IMR-90 (cell line): ENCODE data around the gene SEZ6L2. TPM values are rescaled to one million over a fixed set of nuclear protein-coding genes. Genes with fewer than 3 reads are reported as not detected.

Experiments used
- ATAC-seq: fragments of 200-7000 bp; cut with Tn5 transposase; 2 replicates; pipeline ENCODE4 v1.9.1; 2020; ENCODE audit warnings: low read depth, mild to moderate bottlenecking, moderate library complexity
- BruUV-seq: library from RNA; stranded (reverse); fragments of 400-500 nt; replicated peaks from 2 replicates; lab custom pipeline; 2021; lab: Mats Ljungman, UMichigan
- CTCF ChIA-PET: fragments of 300-600 bp; formaldehyde crosslinking; extraction: SDS; loops from one replicate; lab custom pipeline; 2021; ENCODE audit warnings: antibody characterized with exemption; lab: Yijun Ruan, JAX
- POLR2A ChIA-PET: fragments of 300-600 bp; sonication (Branson Sonifier 250); formaldehyde crosslinking; loops from one replicate; lab custom pipeline; 2022; ENCODE audit warnings: antibody characterized with exemption; ENCODE audit not compliant: unreplicated experiment; lab: Charles Lee
- DNase-seq: peaks from one replicate; pipeline ENCODE4 v3.0.0; 2013
- H2AFZ ChIP-seq: replicated peaks from 2 replicates; pipeline ENCODE3; 2013; ENCODE audit warnings: low read length, mild to moderate bottlenecking; ENCODE audit not compliant: poor library complexity
- H2AK5ac ChIP-seq: 2 replicates; pipeline ENCODE4 v1.6.1; 2013; ENCODE audit warnings: low read depth, low read length, inconsistent platforms
- H2AK9ac ChIP-seq: replicated peaks from 2 replicates; pipeline ENCODE3; 2013; ENCODE audit warnings: mild to moderate bottlenecking, low read depth, low read length, moderate library complexity; ENCODE audit not compliant: poor library complexity
- H2BK120ac ChIP-seq: 2 replicates; pipeline ENCODE4 v1.6.1; 2013; ENCODE audit warnings: low read depth, low read length, inconsistent platforms
- H2BK15ac ChIP-seq: 3 replicates; pipeline ENCODE4 v1.6.1; 2013; ENCODE audit warnings: low read depth, low read length, inconsistent platforms
- H2BK20ac ChIP-seq: 2 replicates; pipeline ENCODE4 v1.6.1; 2013; ENCODE audit warnings: low read depth, mild to moderate bottlenecking, inconsistent platforms, low read length, moderate library complexity
- H2BK5ac ChIP-seq: 2 replicates; pipeline ENCODE4 v1.6.1; 2013; ENCODE audit warnings: mild to moderate bottlenecking, low read depth, low read length, inconsistent platforms; ENCODE audit not compliant: poor library complexity, severe bottlenecking
- H3K14ac ChIP-seq: replicated peaks from 2 replicates; pipeline ENCODE4 v1.6.1; 2013; ENCODE audit warnings: low read depth, low read length, inconsistent platforms
- H3K18ac ChIP-seq: 2 replicates; pipeline ENCODE4 v1.6.1; 2013; ENCODE audit warnings: low read depth, low read length, control low read depth
- H3K23ac ChIP-seq: 2 replicates; pipeline ENCODE4 v1.6.1; 2013; ENCODE audit warnings: low read depth, low read length, inconsistent platforms
- H3K27ac ChIP-seq: 2 replicates; pipeline ENCODE4 v1.5.1; 2013; ENCODE audit warnings: mild to moderate bottlenecking, control low read depth, low read length; ENCODE audit not compliant: insufficient read depth
- H3K27me3 ChIP-seq: 2 replicates; pipeline ENCODE4 v1.6.1; 2013; ENCODE audit warnings: low read length; ENCODE audit not compliant: control insufficient read depth, insufficient read depth
- H3K36me3 ChIP-seq: 2 replicates; pipeline ENCODE4 v1.6.1; 2013; ENCODE audit warnings: low read length, mixed read lengths; ENCODE audit not compliant: control insufficient read depth, insufficient read depth
- H3K4ac ChIP-seq: 2 replicates; pipeline ENCODE4 v1.6.1; 2013; ENCODE audit warnings: low read depth, low read length, inconsistent platforms
- H3K4me1 ChIP-seq: 2 replicates; pipeline ENCODE4 v1.6.1; 2013; ENCODE audit warnings: low read length, mixed read lengths; ENCODE audit not compliant: control insufficient read depth, insufficient read depth
- H3K4me2 ChIP-seq: 2 replicates; pipeline ENCODE4 v1.6.1; 2013; ENCODE audit warnings: low read depth, mild to moderate bottlenecking, control low read depth, low read length, moderate library complexity
- H3K4me3 ChIP-seq: 2 replicates; pipeline ENCODE4 v1.5.1; 2013; ENCODE audit warnings: low read depth, mild to moderate bottlenecking, control low read depth, low read length, moderate library complexity; ENCODE audit not compliant: insufficient read depth
- H3K56ac ChIP-seq: 2 replicates; pipeline ENCODE4 v1.6.1; 2013; ENCODE audit warnings: low read length, inconsistent platforms; ENCODE audit not compliant: insufficient read depth; ENCODE audit errors: extremely low read depth
- H3K79me1 ChIP-seq, 2 experiments: 2 replicates each; pipeline ENCODE4 v1.6.1; 2013; ENCODE audit warnings: low read length in 2 of 2, inconsistent platforms in 1 of 2, low read depth in 1 of 2
- H3K9ac ChIP-seq: 2 replicates; pipeline ENCODE4 v1.6.1; 2013; ENCODE audit warnings: low read depth, low read length, control low read depth
- H3K9me1 ChIP-seq: 2 replicates; pipeline ENCODE4 v1.6.1; 2013; ENCODE audit warnings: low read length, inconsistent platforms; ENCODE audit not compliant: insufficient read depth
- H3K9me3 ChIP-seq: 2 replicates; pipeline ENCODE4 v1.6.1; 2013; ENCODE audit warnings: low read length; ENCODE audit not compliant: control insufficient read depth, insufficient read depth
- H4K20me1 ChIP-seq: 2 replicates; pipeline ENCODE4 v1.6.1; 2013; ENCODE audit warnings: low read length, inconsistent platforms; ENCODE audit not compliant: insufficient read depth
- H4K5ac ChIP-seq: 2 replicates; pipeline ENCODE4 v1.6.1; 2013; ENCODE audit warnings: mild to moderate bottlenecking, low read depth, low read length, control low read depth
- H4K8ac ChIP-seq, 2 experiments: 2 replicates each; pipeline ENCODE4 v1.6.1; 2013; ENCODE audit warnings: low read depth in 2 of 2, low read length in 2 of 2, control low read depth in 1 of 2, inconsistent platforms in 1 of 2
- H4K91ac ChIP-seq: 2 replicates; pipeline ENCODE4 v1.6.1; 2013; ENCODE audit warnings: low read depth, low read length, inconsistent platforms; ENCODE audit not compliant: insufficient read depth
- BHLHE40 ChIP-seq: fragments of 150-350 bp; IDR thresholded peaks from 2 replicates; pipeline ENCODE4 v1.6.1; 2016; ENCODE audit warnings: mild to moderate bottlenecking, low read depth, low read length
- CEBPB ChIP-seq: IDR thresholded peaks from 2 replicates; pipeline ENCODE4 v1.6.1; 2012; ENCODE audit warnings: low read depth, low read length, improper control_type of control experiment
- CHD1 ChIP-seq: IDR thresholded peaks from 2 replicates; pipeline ENCODE4 v1.6.1; 2012; ENCODE audit warnings: low read depth, low read length, improper control_type of control experiment
- CTCF ChIP-seq: conservative IDR thresholded peaks from 2 replicates; pipeline ENCODE4 v1.5.1; 2012; ENCODE audit warnings: mild to moderate bottlenecking, low read depth, low read length, improper control_type of control experiment
- ELK1 ChIP-seq: fragments of 150-350 bp; IDR thresholded peaks from 2 replicates; pipeline ENCODE4 v1.6.1; 2016; ENCODE audit warnings: low read depth, mild to moderate bottlenecking, low read length, moderate library complexity, borderline replicate concordance
- FOS ChIP-seq: fragments of 150-350 bp; IDR thresholded peaks from 2 replicates; pipeline ENCODE4 v1.6.1; 2016; ENCODE audit warnings: low read depth, low read length
- MAFK ChIP-seq: IDR thresholded peaks from 2 replicates; pipeline ENCODE4 v1.6.1; 2012; ENCODE audit warnings: low read depth, low read length, improper control_type of control experiment
- MAZ ChIP-seq: IDR thresholded peaks from 2 replicates; pipeline ENCODE4 v1.6.1; 2012; ENCODE audit warnings: low read depth, mild to moderate bottlenecking, low read length, improper control_type of control experiment, moderate library complexity, borderline replicate concordance
- MXI1 ChIP-seq: IDR thresholded peaks from 2 replicates; pipeline ENCODE4 v1.6.1; 2012; ENCODE audit warnings: low read depth, mild to moderate bottlenecking, low read length, moderate library complexity, borderline replicate concordance
- NFE2L2 ChIP-seq: fragments of 150-350 bp; IDR thresholded peaks from 2 replicates; pipeline ENCODE4 v1.6.1; 2016; ENCODE audit warnings: low read depth, mild to moderate bottlenecking, low read length
- POLR2A ChIP-seq: IDR thresholded peaks from 2 replicates; pipeline ENCODE4 v1.6.1; 2012; ENCODE audit warnings: mild to moderate bottlenecking, low read depth, low read length
- RAD21 ChIP-seq: IDR thresholded peaks from 2 replicates; pipeline ENCODE4 v1.6.1; 2012; ENCODE audit warnings: low read length, improper control_type of control experiment
- RCOR1 ChIP-seq: IDR thresholded peaks from 2 replicates; pipeline ENCODE4 v1.6.1; 2012; ENCODE audit warnings: mild to moderate bottlenecking, low read length, improper control_type of control experiment; ENCODE audit not compliant: insufficient replicate concordance
- RFX5 ChIP-seq: IDR thresholded peaks from 2 replicates; pipeline ENCODE4 v1.8.0; 2012; ENCODE audit warnings: low read depth, mild to moderate bottlenecking, low read length, moderate library complexity
- SMC3 ChIP-seq: fragments of 150-350 bp; IDR thresholded peaks from 2 replicates; pipeline ENCODE4 v1.6.1; 2016; ENCODE audit warnings: low read depth, mild to moderate bottlenecking, antibody characterized with exemption, low read length, moderate library complexity
- USF2 ChIP-seq: fragments of 150-350 bp; IDR thresholded peaks from 2 replicates; pipeline ENCODE4 v1.6.1; 2017; ENCODE audit warnings: mild to moderate bottlenecking, antibody characterized with exemption, low read length, low read depth
- WGBS, 2 experiments: methylation state at CpG; one replicate each; pipeline versions ENCODE4 v1.1.5 to v1.1.7; 2013; ENCODE audit warnings: missing lambda C conversion rate in 2 of 2; ENCODE audit not compliant: insufficient read length in 1 of 2; ENCODE audit errors: extremely low coverage in 2 of 2; 5-methylcytosine and 5-hydroxymethylcytosine counted together
- dilution Hi-C: fragments of 300-500 bp; cut with HindIII; formaldehyde crosslinking; loops from one replicate; pipeline ENCODE4 v1.14.3; 2018; ENCODE audit warnings: low sequenced_read_pairs; ENCODE audit not compliant: unreplicated experiment
- in situ Hi-C: fragments of 300-500 bp; cut with MboI; formaldehyde crosslinking; loops from 3 replicates; pipeline ENCODE4 v1.14.3; 2019; ENCODE audit warnings: low sequenced_read_pairs, inconsistent platforms, mixed read lengths
- intact Hi-C: fragments of 100-400 bp; cut with micrococcal nuclease; formaldehyde crosslinking; loops from 2 replicates; pipeline ENCODE4 v1.10.0; 2022
- polyA plus RNA-seq, 3 experiments: library from polyadenylated mRNA; depleted of rRNA; stranded (reverse); fragments of >200 nt; gene quantifications; 2 replicates each; pipeline ENCODE4 v1.2.3, GENCODE V29; 2012; ENCODE audit warnings: low replicate concordance in 1 of 3
- total RNA-seq: library from RNA; depleted of rRNA; stranded (reverse); fragments of >200 nt; gene quantifications from 2 replicates; pipeline ENCODE4 v1.2.3, GENCODE V29; 2012

Gene SEZ6L2
- total and polyA plus RNA-seq, 2 of the 4 experiments (the other 2 are of a cell fraction), result 0.72 to 10.5 TPM

DNA sequence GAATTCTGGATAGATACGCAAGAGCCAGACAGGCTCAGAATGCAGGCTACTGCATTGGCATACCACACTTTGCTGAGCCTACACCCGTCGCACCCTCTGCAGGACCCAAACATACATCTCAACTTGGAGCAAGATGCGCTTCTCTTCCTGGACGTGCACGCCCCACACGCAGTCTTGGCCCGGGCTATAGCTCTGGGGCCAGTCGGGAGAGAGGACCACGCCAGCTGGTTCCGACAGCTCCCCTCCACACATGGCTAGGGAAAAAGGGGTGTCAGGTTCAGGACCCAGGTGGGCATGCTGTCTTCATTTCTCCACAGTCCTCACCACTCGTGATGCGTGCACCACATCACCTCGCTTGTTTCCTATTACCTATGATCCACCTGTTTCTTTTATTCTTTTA is 21.2 kb downstream of the SEZ6L2 start:
- H3K4ac ChIP-seq, result no peak overlapping the region
- no peak overlapping the region for H3K27ac ChIP-seq
- H3K36me3 ChIP-seq, result no peaks in the 10 kb centered on the region; the same call in 1 of the 2 replicates
- H4K20me1 ChIP-seq, result peaks cover 3% of the 10 kb centered on the region; the same call in 1 of the 2 replicates
- H2BK5ac ChIP-seq, result no peak overlapping the region
- no peak overlapping the region for H4K91ac ChIP-seq
- POLR2A ChIA-PET, result no interaction called here
- H2BK20ac ChIP-seq, result no peak overlapping the region
- no peak overlapping the region for H3K23ac ChIP-seq
- no TSS peak for BruUV-seq
- H3K9me3 ChIP-seq, result no peaks in the 10 kb centered on the region
- dilution Hi-C loops (no loop called here), intact Hi-C loops (no loop called here), in situ Hi-C loops (no loop called here)
- H3K18ac ChIP-seq, result no peak overlapping the region
- no peak overlapping the region for H3K14ac ChIP-seq
- no peak overlapping the region for H3K4me2 ChIP-seq
- no peak overlapping the region for H3K4me3 ChIP-seq
- no peak overlapping the region for H3K56ac ChIP-seq
- CTCF ChIA-PET, result no interaction called here
- peaks cover 18% of the 10 kb centered on the region for H3K27me3 ChIP-seq
- H4K8ac ChIP-seq, result no peak overlapping the region
- H2BK15ac ChIP-seq, result no peak overlapping the region
- no peak overlapping the region for H2AK5ac ChIP-seq
- no peak overlapping the region for H3K9ac ChIP-seq
- no peak for TF ChIP-seq MAZ
- TF ChIP-seq CEBPB, result no peak
- no peak for TF ChIP-seq CTCF
- no peak for TF ChIP-seq MAFK
- TF ChIP-seq RCOR1, result no peak
- TF ChIP-seq RAD21, result no peak
- no peak for TF ChIP-seq RFX5
- no peak for TF ChIP-seq FOS
- TF ChIP-seq CHD1, result no peak
- TF ChIP-seq USF2, result no peak
- TF ChIP-seq SMC3, result no peak
- TF ChIP-seq POLR2A, result no peak
- TF ChIP-seq NFE2L2, result no peak
- no peak for TF ChIP-seq MXI1
- no peak for TF ChIP-seq ELK1
- TF ChIP-seq BHLHE40, result no peak
- DNase-seq (no peak), ATAC-seq (no peak)
- no peak overlapping the region for H2AFZ ChIP-seq
- H2BK120ac ChIP-seq, result no peak overlapping the region
- no peaks in the 10 kb centered on the region for H3K9me1 ChIP-seq
- H2AK9ac ChIP-seq, result peak overlapping the region; percentile 37
- WGBS, 2 experiments, result no CpG with 5 or more reads among the region's 14 CpGs
- H3K79me1 ChIP-seq, result no peaks in the 10 kb centered on the region
- H3K4me1 ChIP-seq, result no peaks in the 10 kb centered on the region
- H4K5ac ChIP-seq, result no peak overlapping the region
